Stimulated activated CD8-positive, alpha-beta memory T cell treated with anti-CD3 and anti-CD28 coated beads, Interleukin-7, amount 100 ng/mL, for 24 hours (primary cell): ENCODE measurements around the gene EAF1.
"Not testable (repeated sequence)": the region's sequence is repeated elsewhere in the genome, so short reads cannot be mapped to it uniquely, and the experiment has no call there.

Experiments used
- DNase-seq: peaks from one replicate; pipeline ENCODE4 v3.0.0-alpha.2; 2020; ENCODE audit warnings: low read depth

EAF1 gene

GRCh38 chr3:15427182-15427880 is at the start of gene EAF1, which contains the start of gene METTL6:
Gene EAF1 (plus strand): TSS chr3:15427598. CDS start chr3:15427780, 182 bp downstream.
Gene METTL6 (minus strand): TSS chr3:15427544. CDS start chr3:15426511, 1,033 bp downstream.
- DNase-seq: peak; percentile 75

GRCh38 chr3:15377961-15378791 is 49.2 kb upstream of the EAF1 start:
- DNase-seq: peak; percentile 90

- no peak for DNase-seq
These were observed 46.2 kb upstream of the EAF1 start for GRCh38 chr3:15380980-15381890.

GRCh38 chr3:15382405-15382923 is 44.9 kb upstream of the EAF1 start:
- no peak for DNase-seq

- no peak for DNase-seq
These were observed 42.7 kb upstream of the EAF1 start for GRCh38 chr3:15384510-15385237.

- not testable (repeated sequence) for DNase-seq
These were observed 42.1 kb upstream of the EAF1 start for GRCh38 chr3:15385238-15385695.

GRCh38 chr3:15385901-15386653 is 41.3 kb upstream of the EAF1 start:
- DNase-seq: no peak

GRCh38 chr3:15386654-15386955 is 40.8 kb upstream of the EAF1 start:
- DNase-seq: not testable (repeated sequence)

GRCh38 chr3:15387171-15387581 is 40.2 kb upstream of the EAF1 start:
- no peak for DNase-seq

GRCh38 chr3:15387735-15388134 is 39.7 kb upstream of the EAF1 start:
- DNase-seq: no peak

- not testable (repeated sequence) for DNase-seq
These were observed 39.1 kb upstream of the EAF1 start for GRCh38 chr3:15388335-15388734.

GRCh38 chr3:15390460-15390859 is 36.9 kb upstream of the EAF1 start:
- no peak for DNase-seq

- DNase-seq: no peak
These were observed 36.4 kb upstream of the EAF1 start for GRCh38 chr3:15391007-15391406.

- DNase-seq: not testable (repeated sequence)
These were observed 34.1 kb upstream of the EAF1 start for GRCh38 chr3:15393252-15393651.

- not testable (repeated sequence) for DNase-seq
These were observed 28.7 kb upstream of the EAF1 start for GRCh38 chr3:15398731-15399133.

GRCh38 chr3:15399970-15400369 is 27.4 kb upstream of the EAF1 start:
- no peak for DNase-seq

GRCh38 chr3:15401936-15402335 is 25.5 kb upstream of the EAF1 start:
- DNase-seq: no peak

GRCh38 chr3:15403495-15403894 is 23.9 kb upstream of the EAF1 start:
- DNase-seq: no peak

GRCh38 chr3:15403965-15404364 is 23.4 kb upstream of the EAF1 start:
- DNase-seq: no peak

GRCh38 chr3:15404767-15405166 is 22.6 kb upstream of the EAF1 start:
- no peak for DNase-seq
